Measurements from ENCODE around the gene SCARF2.

DNA sequence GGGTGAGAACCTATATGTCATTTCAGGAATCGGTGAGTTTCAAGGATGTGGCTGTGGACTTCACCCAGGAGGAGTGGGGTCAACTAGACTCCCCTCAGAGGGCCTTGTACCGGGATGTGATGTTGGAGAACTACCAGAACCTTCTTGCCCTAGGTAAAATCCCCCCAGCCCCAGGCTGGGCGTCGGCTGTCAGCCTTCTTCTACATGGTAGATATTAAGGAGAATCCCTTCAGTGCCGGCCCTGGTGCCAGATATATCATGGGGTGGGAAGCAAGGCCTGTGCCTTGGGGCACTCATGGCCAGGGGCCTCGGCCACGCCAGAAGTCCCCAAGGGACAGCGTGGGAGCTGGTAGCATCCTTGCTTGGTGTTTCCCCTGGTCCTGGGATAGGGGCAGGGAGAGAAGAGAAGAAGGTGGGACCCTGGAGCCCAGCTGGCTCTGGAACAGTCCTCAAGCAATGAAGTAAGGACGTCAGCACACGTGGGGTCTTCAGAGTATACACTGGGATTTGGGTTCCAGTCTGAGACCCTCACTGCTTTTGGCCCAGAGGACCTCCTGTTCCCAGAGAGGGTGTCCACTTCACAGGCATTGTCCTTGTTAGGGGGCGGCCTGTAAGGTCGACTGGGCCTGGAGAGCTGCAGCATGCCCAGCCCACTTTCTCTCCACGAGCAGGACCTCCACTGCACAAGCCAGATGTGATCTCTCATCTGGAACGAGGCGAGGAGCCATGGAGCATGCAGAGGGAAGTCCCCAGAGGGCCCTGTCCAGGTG lies 36.8 kb downstream of the SCARF2 start:
- TF ChIP-seq, protein P1, sequence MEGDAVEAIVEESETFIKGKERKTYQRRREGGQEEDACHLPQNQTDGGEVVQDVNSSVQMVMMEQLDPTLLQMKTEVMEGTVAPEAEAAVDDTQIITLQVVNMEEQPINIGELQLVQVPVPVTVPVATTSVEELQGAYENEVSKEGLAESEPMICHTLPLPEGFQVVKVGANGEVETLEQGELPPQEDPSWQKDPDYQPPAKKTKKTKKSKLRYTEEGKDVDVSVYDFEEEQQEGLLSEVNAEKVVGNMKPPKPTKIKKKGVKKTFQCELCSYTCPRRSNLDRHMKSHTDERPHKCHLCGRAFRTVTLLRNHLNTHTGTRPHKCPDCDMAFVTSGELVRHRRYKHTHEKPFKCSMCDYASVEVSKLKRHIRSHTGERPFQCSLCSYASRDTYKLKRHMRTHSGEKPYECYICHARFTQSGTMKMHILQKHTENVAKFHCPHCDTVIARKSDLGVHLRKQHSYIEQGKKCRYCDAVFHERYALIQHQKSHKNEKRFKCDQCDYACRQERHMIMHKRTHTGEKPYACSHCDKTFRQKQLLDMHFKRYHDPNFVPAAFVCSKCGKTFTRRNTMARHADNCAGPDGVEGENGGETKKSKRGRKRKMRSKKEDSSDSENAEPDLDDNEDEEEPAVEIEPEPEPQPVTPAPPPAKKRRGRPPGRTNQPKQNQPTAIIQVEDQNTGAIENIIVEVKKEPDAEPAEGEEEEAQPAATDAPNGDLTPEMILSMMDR (IDR thresholded peaks at IDR 0.05 in 8 of 11, conservative IDR thresholded peaks at IDR 0.05 in 3 of 11): no peak
- TF ChIP-seq POLR2A (IDR thresholded peaks at IDR 0.05): no peak

Data from spleen (tissue), 7 donors.